Activated naive CD4-positive, alpha-beta T cell (primary cell): Measurements from ENCODE around the gene USP25.

ENCODE experiments used
- DNase-seq, 4 experiments: peaks; one replicate each; lab custom pipeline; 2025; lab: John Stamatoyannopoulos, UW

The USP25 gene

GRCh38 chr21:15868940-15869339, 139.2 kb downstream of the USP25 start:
- no peak for DNase-seq

DNA sequence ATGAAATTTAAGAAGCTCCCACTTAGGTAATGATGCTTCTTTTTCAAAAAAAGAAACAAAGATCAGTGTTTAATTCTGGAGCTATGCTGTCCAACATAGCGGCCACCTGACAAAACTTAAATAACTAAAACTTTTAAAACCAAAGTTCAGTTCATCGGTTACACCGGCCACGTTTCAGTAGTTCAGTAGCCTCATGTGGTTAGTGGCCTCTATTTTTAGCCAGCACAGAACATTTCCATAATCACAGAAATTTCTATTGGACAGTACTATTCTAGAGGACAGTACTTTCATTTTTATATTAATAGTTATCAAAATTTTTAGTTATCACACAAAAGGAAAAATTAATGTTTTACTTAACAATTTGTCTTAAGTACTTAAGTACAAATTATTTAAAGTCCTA, 141.0 kb downstream of the USP25 start:
- no peak for DNase-seq

DNA sequence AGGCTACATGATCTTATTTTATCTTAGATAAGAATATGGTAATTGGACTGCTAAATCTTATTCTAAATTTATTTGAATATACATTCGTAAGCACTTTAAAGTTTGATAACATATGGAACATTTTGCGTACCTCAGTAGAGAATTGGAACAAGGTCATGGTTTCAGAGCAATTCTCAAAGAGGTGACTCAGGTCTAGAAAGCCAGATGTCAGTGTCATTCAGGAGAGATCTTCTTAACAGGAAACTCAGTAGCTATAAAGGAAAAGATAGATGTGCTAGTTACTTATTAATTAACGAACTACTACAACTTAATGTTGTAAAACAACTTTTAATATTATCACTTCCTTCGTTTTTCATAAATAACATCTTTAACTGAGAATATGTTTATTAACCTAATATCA, 142.5 kb downstream of the USP25 start:
- DNase-seq: no peak

- no peak for DNase-seq
These were observed 144.8 kb downstream of the USP25 start for GRCh38 chr21:15874615-15875014.

GRCh38 chr21:15875286-15875685, 145.5 kb downstream of the USP25 start:
- no peak for DNase-seq

GRCh38 chr21:15893902-15894301, 164.1 kb downstream of the USP25 start:
- DNase-seq: no peak

DNA sequence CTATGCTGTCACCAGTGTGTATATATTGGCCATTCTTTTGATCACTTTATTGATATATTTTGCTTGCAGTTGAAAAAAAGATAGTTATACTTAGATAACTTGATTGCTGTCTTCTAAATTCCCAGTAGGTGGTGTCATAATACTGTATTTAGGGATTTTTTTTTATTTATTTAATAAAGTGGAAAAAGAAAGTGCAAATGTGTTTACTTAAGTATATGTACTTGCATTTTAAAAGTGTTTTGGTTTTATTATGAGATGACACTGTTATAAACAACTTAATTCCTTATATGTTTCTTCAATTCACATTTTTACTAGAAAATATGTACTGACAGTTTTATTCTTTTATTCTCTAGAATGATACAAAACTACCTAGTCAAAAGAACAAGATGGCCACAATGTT, 164.8 kb downstream of the USP25 start:
- no peak for DNase-seq

DNA sequence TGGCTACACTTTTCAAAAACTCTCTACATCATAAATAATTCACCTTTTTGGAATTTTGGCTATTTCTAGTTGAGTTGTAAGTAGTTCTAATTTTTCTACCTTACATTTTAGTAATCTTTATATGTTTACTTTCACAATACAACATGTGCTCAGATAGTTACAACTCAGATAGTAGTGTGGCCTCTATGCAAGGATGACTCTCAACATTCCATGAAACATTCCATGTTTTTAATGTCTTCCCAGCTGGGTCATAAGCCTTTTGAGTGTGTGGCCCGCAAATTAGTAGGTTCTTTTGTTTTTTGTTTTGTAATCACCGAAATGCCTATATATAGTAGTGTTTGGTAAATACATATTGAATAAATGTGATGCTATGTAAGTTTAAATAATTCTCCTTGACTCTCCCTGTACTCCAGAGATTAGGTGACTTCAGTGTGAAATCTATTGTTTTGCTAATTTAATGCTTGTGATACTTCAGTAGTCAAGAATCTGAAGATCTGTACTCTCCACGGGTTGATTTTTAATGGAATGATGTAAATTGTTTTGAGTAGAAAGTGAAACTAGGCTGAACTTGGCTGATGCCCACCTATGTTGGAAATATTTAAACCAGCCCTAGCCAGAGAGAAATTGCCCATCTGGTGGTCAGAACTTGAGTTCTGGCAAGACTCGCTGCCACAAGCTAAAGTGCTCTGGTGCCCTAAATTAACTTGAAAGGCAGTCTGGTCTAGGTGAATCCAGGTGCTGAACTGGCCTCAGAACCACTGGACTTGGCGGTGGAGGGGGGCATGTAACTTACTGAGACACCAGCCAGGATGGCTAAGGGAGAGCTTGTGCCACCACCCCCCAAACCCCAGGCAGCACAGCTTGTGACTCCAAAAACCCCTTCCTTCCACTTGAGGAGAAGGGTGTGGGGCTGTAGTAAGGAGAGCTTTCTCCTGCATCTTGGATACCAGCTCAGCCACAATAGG, 165.6 kb downstream of the USP25 start:
- DNase-seq: no peak

DNA sequence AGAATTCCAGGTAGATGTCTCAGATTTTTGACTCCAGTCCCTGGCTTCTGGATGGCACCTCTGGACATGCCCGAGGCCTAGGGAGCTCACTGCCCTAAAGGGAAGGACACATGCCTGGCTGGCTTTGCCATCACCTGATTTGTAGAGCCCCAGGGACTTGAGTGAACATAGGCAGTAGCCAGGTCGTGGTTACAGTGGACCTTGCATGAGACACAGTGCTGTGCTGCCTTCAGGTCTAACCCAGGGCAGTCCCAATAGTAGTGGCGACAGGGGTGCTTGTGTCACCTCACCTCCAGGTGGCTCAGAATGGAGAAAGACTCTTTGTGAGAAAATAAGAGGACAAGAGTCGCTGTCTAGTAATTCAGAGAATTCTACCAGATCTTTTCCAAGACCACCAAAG, 166.7 kb downstream of the USP25 start:
- DNase-seq: no peak

GRCh38 chr21:15904389-15904788, 174.6 kb downstream of the USP25 start:
- no peak for DNase-seq

- no peak for DNase-seq
These were observed 178.4 kb downstream of the USP25 start for GRCh38 chr21:15908187-15908586.

DNA sequence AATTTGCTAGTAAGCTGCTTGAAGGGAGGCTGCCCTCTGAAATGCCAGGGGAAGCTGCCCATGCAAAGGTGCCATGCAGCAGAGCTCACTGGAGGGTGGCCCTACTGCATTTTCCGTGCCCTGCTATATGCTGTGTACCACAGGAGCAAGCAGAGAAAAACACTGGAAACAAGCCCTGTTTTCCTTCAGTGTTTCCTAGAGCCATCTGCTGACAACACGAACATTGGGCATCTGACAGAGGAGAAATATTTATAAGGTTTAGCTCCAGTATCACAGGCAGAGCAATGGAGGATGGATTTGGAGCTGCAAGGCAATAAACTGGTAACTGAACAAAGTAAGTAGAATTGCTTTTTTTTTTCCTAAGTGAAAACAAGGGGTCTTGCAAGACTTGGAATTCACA, 198.4 kb downstream of the USP25 start:
- no peak for DNase-seq

DNA sequence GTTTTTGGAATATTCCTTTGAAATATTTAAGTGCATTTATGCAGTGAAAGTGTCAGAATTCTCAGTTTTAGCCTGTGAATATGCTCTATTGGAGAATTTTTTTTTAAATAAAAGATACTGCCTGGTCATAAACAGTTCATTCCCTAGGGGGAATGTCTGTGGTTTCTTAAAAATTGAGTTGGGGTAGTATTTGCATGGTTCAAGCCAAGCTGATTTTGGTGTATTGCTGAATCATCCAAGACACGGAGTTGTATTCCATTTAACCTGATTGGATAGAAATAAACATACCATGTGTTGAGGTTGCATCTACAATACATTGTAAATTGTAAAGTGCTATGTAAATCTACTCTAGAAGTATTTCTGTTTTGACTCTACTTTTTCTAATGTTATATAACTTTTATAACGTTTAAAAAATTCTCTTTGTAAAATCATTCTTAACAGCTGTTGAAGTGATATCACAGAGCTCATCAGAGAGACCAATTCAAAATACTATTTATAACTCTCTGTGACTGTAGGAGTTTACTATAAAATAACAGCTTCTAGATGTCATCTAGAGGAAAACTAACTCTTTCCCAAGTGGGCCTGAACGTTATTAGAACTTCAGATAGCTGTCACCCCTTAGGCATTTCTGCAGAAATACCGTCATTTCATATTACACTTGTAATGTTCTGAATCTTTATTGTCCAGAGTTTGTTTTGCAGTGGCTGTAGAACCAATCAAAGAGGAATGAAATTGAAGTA, 199.1 kb downstream of the USP25 start:
- DNase-seq: no peak

- no peak for DNase-seq
These were observed 199.8 kb downstream of the USP25 start for GRCh38 chr21:15929536-15929935.
